H1 (cell line): ENCODE measurements around the gene RIN2. TPM values are rescaled to one million over a fixed set of nuclear protein-coding genes. Genes with fewer than 3 reads are reported as not detected.

Experiments
- CTCF ChIA-PET: fragments of 300-600 bp; sonication (Branson Sonifier 250); formaldehyde crosslinking; loops from one replicate; lab custom pipeline; 2021; ENCODE audit not compliant: partially characterized antibody; lab: Charles Lee
- POLR2A ChIA-PET: fragments of 300-600 bp; sonication (Branson Sonifier 250); formaldehyde crosslinking; loops from one replicate; lab custom pipeline; 2021; ENCODE audit warnings: inconsistent platforms; ENCODE audit not compliant: partially characterized antibody; lab: Charles Lee
- DNase-seq, 2 experiments: peaks; one replicate each; pipeline versions ENCODE4 v3.0.0 to v3.0.0-alpha.2; 2010 to 2022; ENCODE audit warnings: low spot score in 2 of 2, low read depth in 1 of 2, mixed read lengths in 1 of 2
- FAIRE-seq: peaks from 2 replicates; lab custom pipeline; 2011; peaks lifted over from hg19 to GRCh38; lab: Jason Lieb, UNC
- H2AFZ ChIP-seq: 2 replicates; pipeline ENCODE4 v1.8.1; 2012; ENCODE audit warnings: low read length, inconsistent platforms
- H2AK5ac ChIP-seq: 2 replicates; pipeline ENCODE4 v1.6.1; 2013; ENCODE audit warnings: low read depth, low read length
- H2BK120ac ChIP-seq: replicated peaks from 2 replicates; pipeline ENCODE3; 2013; ENCODE audit warnings: low read depth, low read length, inconsistent platforms
- H2BK12ac ChIP-seq: 2 replicates; pipeline ENCODE4 v1.6.1; 2013; ENCODE audit warnings: low read depth, low read length
- H2BK15ac ChIP-seq: 2 replicates; pipeline ENCODE4 v1.6.1; 2013; ENCODE audit warnings: low read length
- H2BK20ac ChIP-seq: 2 replicates; pipeline ENCODE4 v1.6.1; 2013; ENCODE audit warnings: low read length
- H2BK5ac ChIP-seq: 2 replicates; pipeline ENCODE4 v1.6.1; 2013; ENCODE audit warnings: low read depth, low read length
- H3K14ac ChIP-seq: 2 replicates; pipeline ENCODE4 v1.6.1; 2013; ENCODE audit warnings: inconsistent platforms; ENCODE audit not compliant: insufficient read length
- H3K18ac ChIP-seq: 2 replicates; pipeline ENCODE4 v1.6.1; 2013; ENCODE audit warnings: low read length; ENCODE audit errors: extremely low read depth
- H3K23ac ChIP-seq: 2 replicates; pipeline ENCODE4 v1.6.1; 2013; ENCODE audit warnings: inconsistent platforms; ENCODE audit not compliant: insufficient read length
- H3K23me2 ChIP-seq: 2 replicates; pipeline ENCODE4 v1.6.1; 2013; ENCODE audit warnings: low read depth, low read length
- H3K27ac ChIP-seq: 2 replicates; pipeline ENCODE4 v1.6.1; 2011; ENCODE audit warnings: low read depth, low read length, inconsistent platforms
- H3K27me3 ChIP-seq, 4 experiments: replicated peaks in 1 of 4; 1 replicate in 1 of 4; 2 replicates in 3 of 4; pipeline versions ENCODE4 v1.6.1 to v1.8.1; 2011 to 2013; ENCODE audit warnings: low read length in 3 of 4, mild to moderate bottlenecking in 3 of 4, inconsistent platforms in 2 of 4, mixed read lengths in 2 of 4, moderate library complexity in 1 of 4; ENCODE audit not compliant: control insufficient read depth in 3 of 4, insufficient read depth in 3 of 4; ENCODE audit errors: extremely low read depth in 1 of 4
- H3K36me3 ChIP-seq, 4 experiments: 2 replicates each; pipeline versions ENCODE4 v1.6.1 to v1.8.1; 2011 to 2013; ENCODE audit warnings: mild to moderate bottlenecking in 4 of 4, low read length in 3 of 4, moderate library complexity in 2 of 4, control low read depth in 1 of 4, inconsistent platforms in 1 of 4; ENCODE audit not compliant: insufficient read depth in 4 of 4, control insufficient read depth in 2 of 4
- H3K4ac ChIP-seq: replicated peaks from 2 replicates; pipeline ENCODE3; 2013; ENCODE audit warnings: low read length, low read depth, mixed read lengths, inconsistent platforms; ENCODE audit not compliant: insufficient read length
- H3K4me1 ChIP-seq, 4 experiments: replicated peaks in 1 of 4; 1 replicate in 1 of 4; 2 replicates in 3 of 4; pipeline versions ENCODE4 v1.6.1 to v1.8.1; 2011 to 2013; ENCODE audit warnings: low read length in 3 of 4, inconsistent platforms in 2 of 4, mixed read lengths in 1 of 4; ENCODE audit not compliant: insufficient read depth in 4 of 4, control insufficient read depth in 3 of 4
- H3K4me2 ChIP-seq, 2 experiments: 2 replicates each; pipeline versions ENCODE4 v1.6.1 to v1.8.1; 2011 to 2013; ENCODE audit warnings: low read depth in 2 of 2, low read length in 2 of 2, control low read depth in 1 of 2, inconsistent platforms in 1 of 2, mild to moderate bottlenecking in 1 of 2; ENCODE audit not compliant: insufficient read depth in 1 of 2
- H3K4me3 ChIP-seq, 4 experiments: fragments of 200-600, 300-600 bp in 1 of 4; sonication (generic), shearing (Covaris generic), sonication (Bioruptor Twin) in 1 of 4; 2 replicates each; pipeline versions ENCODE4 v1.5.1 to v1.8.1; 2011 to 2016; ENCODE audit warnings: low read length in 4 of 4, low read depth in 3 of 4, control low read depth in 2 of 4, inconsistent platforms in 2 of 4, mild to moderate bottlenecking in 2 of 4, mixed read lengths in 1 of 4, moderate library complexity in 1 of 4; ENCODE audit not compliant: insufficient read depth in 2 of 4; ENCODE audit errors: extremely low read depth in 1 of 4
- H3K56ac ChIP-seq: replicated peaks from 2 replicates; pipeline ENCODE3; 2013; ENCODE audit warnings: low read depth, mild to moderate bottlenecking, mixed read lengths, low read length, inconsistent platforms; ENCODE audit not compliant: insufficient read length
- H3K79me1 ChIP-seq: 2 replicates; pipeline ENCODE4 v1.6.1; 2013; ENCODE audit warnings: low read depth, low read length, control low read depth
- H3K79me2 ChIP-seq, 2 experiments: 2 replicates each; pipeline versions ENCODE4 v1.6.1 to v1.8.1; 2012 to 2013; ENCODE audit warnings: low read length in 2 of 2, mild to moderate bottlenecking in 2 of 2, inconsistent platforms in 1 of 2; ENCODE audit not compliant: insufficient read depth in 2 of 2, control insufficient read depth in 1 of 2
- H3K9ac ChIP-seq, 4 experiments: replicated peaks in 1 of 4; 1 replicate in 1 of 4; 2 replicates in 3 of 4; pipeline versions ENCODE4 v1.6.1 to v1.8.1; 2011 to 2013; ENCODE audit warnings: low read depth in 3 of 4, low read length in 3 of 4, control low read depth in 2 of 4, mild to moderate bottlenecking in 2 of 4, moderate library complexity in 2 of 4, inconsistent platforms in 1 of 4; ENCODE audit errors: extremely low read depth in 1 of 4
- H3K9me3 ChIP-seq, 2 experiments: 2 replicates each; pipeline versions ENCODE4 v1.6.1 to v1.8.1; 2012 to 2013; ENCODE audit warnings: mild to moderate bottlenecking in 2 of 2, moderate library complexity in 2 of 2, control low read depth in 1 of 2, inconsistent platforms in 1 of 2, low read depth in 1 of 2, low read length in 1 of 2, mixed read lengths in 1 of 2; ENCODE audit not compliant: insufficient read depth in 2 of 2
- H4K20me1 ChIP-seq, 2 experiments: replicated peaks in 1 of 2; 2 replicates each; pipeline versions ENCODE3 to v1.8.1; 2011 to 2013; ENCODE audit warnings: inconsistent platforms in 2 of 2, low read length in 2 of 2, mild to moderate bottlenecking in 1 of 2; ENCODE audit not compliant: insufficient read depth in 2 of 2, control insufficient read depth in 1 of 2
- H4K5ac ChIP-seq: 2 replicates; pipeline ENCODE4 v1.6.1; 2013; ENCODE audit warnings: low read length, low read depth, mixed read lengths, inconsistent platforms; ENCODE audit not compliant: insufficient read length
- H4K8ac ChIP-seq: 2 replicates; pipeline ENCODE4 v1.8.0; 2013; ENCODE audit warnings: mild to moderate bottlenecking, moderate library complexity, low read length, inconsistent platforms; ENCODE audit not compliant: insufficient read depth; ENCODE audit errors: extremely low read depth
- H4K91ac ChIP-seq: replicated peaks from 2 replicates; pipeline ENCODE3; 2013; ENCODE audit warnings: low read length, mixed read lengths, inconsistent platforms; ENCODE audit not compliant: insufficient read length
- RAD21 ChIP-seq, 2 experiments: IDR thresholded peaks in 1 of 2; conservative IDR thresholded peaks in 1 of 2; 2 replicates each; pipeline ENCODE4 v1.6.1; 2011; ENCODE audit warnings: low read depth in 2 of 2, low read length in 2 of 2, improper control_type of control experiment in 1 of 2, inconsistent platforms in 1 of 2, mild to moderate bottlenecking in 1 of 2, moderate library complexity in 1 of 2
- SIX5 ChIP-seq: IDR thresholded peaks from 2 replicates; pipeline ENCODE4 v1.6.1; 2011; ENCODE audit warnings: mild to moderate bottlenecking, low read depth, low read length
- WGBS, 2 experiments: shearing (Covaris generic) in 1 of 2; methylation state at CpG; one replicate each; pipeline versions ENCODE4 v1.1.6 to v1.1.7; 2013 to 2015; ENCODE audit warnings: low lambda C conversion rate in 2 of 2, mixed read lengths in 2 of 2, inconsistent platforms in 1 of 2, low coverage in 1 of 2, missing lambda C conversion rate in 1 of 2; ENCODE audit not compliant: insufficient replicate concordance in 2 of 2, insufficient coverage in 1 of 2, insufficient read length in 1 of 2; ENCODE audit errors: extremely low coverage in 1 of 2, missing lambda C conversion rate in 1 of 2; 5-methylcytosine and 5-hydroxymethylcytosine counted together
- polyA plus RNA-seq, 7 experiments: library from polyadenylated mRNA; depleted of rRNA in 3 of 7; stranded (reverse) in 5 of 7; unstranded in 2 of 7; fragments of >200 nt in 5 of 7; fragments of 200-250 nt in 2 of 7; gene quantifications; 1 replicate in 5 of 7; 2 replicates in 1 of 7; 4 replicates in 1 of 7; pipeline versions ENCODE4 v1.2.1 to v1.2.3, GENCODE V29; 2011 to 2013; ENCODE audit warnings: missing spikeins in 2 of 7, mixed read lengths in 2 of 7
- total RNA-seq: library from RNA; stranded (reverse); fragmentation: NEBNext Ultra II Directional; extraction: Animal tissue kit (Norgen Biotek cat#: 25700); gene quantifications from 2 replicates; pipeline ENCODE4 v1.2.1, GENCODE V29; 2021
- TF ChIP-seq, protein P1 (sequence below): IDR thresholded peaks from 2 replicates; pipeline ENCODE4 v1.6.1; 2012; ENCODE audit warnings: low read length, inconsistent platforms

RIN2 gene
- total and polyA plus RNA-seq, 2 of the 8 experiments (the other 6 are each of a cell fraction or from before 2014, with no cell fraction given): 0.20 to 1.3 TPM

DNA sequence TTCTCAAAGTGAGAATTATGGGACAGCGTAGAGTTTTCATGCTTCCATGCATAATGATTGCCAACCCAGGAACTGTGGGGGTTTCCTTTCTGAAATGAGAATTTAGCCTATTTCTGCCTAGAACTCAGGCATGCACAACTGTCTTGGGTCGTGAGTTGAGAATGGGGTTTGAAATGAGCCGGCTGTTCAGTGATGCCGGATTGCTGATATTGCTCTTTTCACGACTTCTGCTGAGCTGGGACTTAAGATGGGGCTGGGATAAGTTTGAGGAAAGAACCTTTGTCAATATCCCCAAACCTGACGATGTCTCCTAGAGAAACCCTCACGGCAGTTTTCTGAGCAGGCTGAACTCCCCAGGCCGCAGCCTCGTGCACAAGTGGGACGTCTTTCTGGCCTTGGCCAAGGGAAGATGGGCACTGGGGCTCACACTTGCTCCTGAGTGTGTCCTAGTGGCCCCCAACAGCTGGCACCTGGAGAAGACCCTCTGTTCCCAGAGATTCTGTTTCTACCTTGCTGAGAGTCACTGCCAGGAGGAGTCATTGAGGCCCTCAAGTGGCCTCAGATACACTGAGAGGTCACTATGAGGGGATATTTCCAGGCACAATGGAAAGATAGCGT is 34.1 kb upstream of the RIN2 start:
- Histone ChIP-seq H4K8ac (no peak overlapping the region), H3K9ac (no peak overlapping the region), H2BK20ac (no peak overlapping the region), H2AK5ac (no peak overlapping the region), H4K5ac (no peak overlapping the region), H2BK5ac (no peak overlapping the region), H3K9me3 (no peaks in the 10 kb centered on the region), H2BK15ac (no peak overlapping the region), H4K20me1 (no peaks in the 10 kb centered on the region), H2BK12ac (no peak overlapping the region), H3K4me2 (no peak overlapping the region), H3K4me3 (no peak overlapping the region), H3K56ac (no peak overlapping the region), H3K36me3 (no peaks in the 10 kb centered on the region), H3K79me2 (no peaks in the 10 kb centered on the region), H3K23me2 (peaks cover 3% of the 10 kb centered on the region; the same call in 1 of the 2 replicates), H3K4ac (no peak overlapping the region), H2AFZ (no peak overlapping the region), H3K14ac (no peak overlapping the region), H2BK120ac (no peak overlapping the region), H3K79me1 (no peaks in the 10 kb centered on the region), H3K23ac (no peak overlapping the region), H3K4me1 (no peaks in the 10 kb centered on the region), H4K91ac (no peak overlapping the region), H3K27ac (no peak overlapping the region), H3K27me3 (no peaks in the 10 kb centered on the region), H3K18ac (no peak overlapping the region)
- ChIA-PET POLR2A (no interaction called here), CTCF (interaction anchor here (1.3 kb wide), 1 partner anchor 9 kb away, joined by 3 read pairs; no protein-coding TSS in a partner anchor)
- 87% methylated on average over 11 of the region's 11 CpGs; no CpG with 5 or more reads in 1 of the 2 experiments for WGBS, 2 experiments
- DNase-seq (no peak), FAIRE-seq (no peak)
- TF ChIP-seq RAD21 (IDR thresholded peaks at IDR 0.05 in 1 of 2, conservative IDR thresholded peaks at IDR 0.05 in 1 of 2; ENCODE audit: low read depth in 2 of 2, low read length in 2 of 2) (no peak), SIX5 (no peak)
- TF ChIP-seq, protein P1, sequence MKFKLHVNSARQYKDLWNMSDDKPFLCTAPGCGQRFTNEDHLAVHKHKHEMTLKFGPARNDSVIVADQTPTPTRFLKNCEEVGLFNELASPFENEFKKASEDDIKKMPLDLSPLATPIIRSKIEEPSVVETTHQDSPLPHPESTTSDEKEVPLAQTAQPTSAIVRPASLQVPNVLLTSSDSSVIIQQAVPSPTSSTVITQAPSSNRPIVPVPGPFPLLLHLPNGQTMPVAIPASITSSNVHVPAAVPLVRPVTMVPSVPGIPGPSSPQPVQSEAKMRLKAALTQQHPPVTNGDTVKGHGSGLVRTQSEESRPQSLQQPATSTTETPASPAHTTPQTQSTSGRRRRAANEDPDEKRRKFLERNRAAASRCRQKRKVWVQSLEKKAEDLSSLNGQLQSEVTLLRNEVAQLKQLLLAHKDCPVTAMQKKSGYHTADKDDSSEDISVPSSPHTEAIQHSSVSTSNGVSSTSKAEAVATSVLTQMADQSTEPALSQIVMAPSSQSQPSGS: no peak
